ENCODE measurements around the gene LDB2. TPM values are rescaled to one million over a fixed set of nuclear protein-coding genes. Genes with fewer than 3 reads are reported as not detected.

Gene LDB2
- total RNA-seq, 4 donors from 2014 or later, result 16.2 to 31.7 (median 22.4) TPM

- H3K4me1 ChIP-seq, result peaks cover 0 to 8% (median 6%) of the 10 kb centered on the region in 4 donors
- H3K4me3 ChIP-seq, result no peak overlapping the region
- no peaks in the 10 kb centered on the region for H3K36me3 ChIP-seq
- no peak for TF ChIP-seq CTCF (IDR thresholded peaks at IDR 0.05)
- no peaks in the 10 kb centered on the region for H3K27me3 ChIP-seq
- H3K9me3 ChIP-seq, result no peaks in the 10 kb centered on the region
- WGBS, result 91% methylated on average over 6 of the region's 6 CpGs
- intact Hi-C loops (cut with DNase I), result loop anchor here (10.0 kb wide), 1 partner anchor 533 kb away; no protein-coding TSS in a partner anchor
- DNase-seq (ENCODE audit: extremely low spot score), result no peak
- H3K27ac ChIP-seq (replicated peaks in 1 of 4), result no peak overlapping the region
These were observed 107.0 kb downstream of the LDB2 start for GRCh38 chr4:16791460-16791859.

- Histone ChIP-seq H3K4me1 (peaks cover 0 to 8% (median 6%) of the 10 kb centered on the region in 4 donors), H3K4me3 (no peak overlapping the region), H3K9me3 (no peaks in the 10 kb centered on the region), H3K27me3 (no peaks in the 10 kb centered on the region), H3K36me3 (no peaks in the 10 kb centered on the region), H3K27ac (replicated peaks in 1 of 4) (no peak overlapping the region)
- DNase-seq (ENCODE audit: extremely low spot score), result no peak
- TF ChIP-seq EP300 (IDR thresholded peaks at IDR 0.05) (no peak), POLR2AphosphoS5 (IDR thresholded peaks at IDR 0.05) (no peak), CTCF (IDR thresholded peaks at IDR 0.05) (no peak), POLR2A (IDR thresholded peaks at IDR 0.05; ENCODE audit: low read depth) (no peak)
- intact Hi-C loops (cut with DNase I), result loop anchor here (10.0 kb wide), 1 partner anchor 534 kb away; no protein-coding TSS in a partner anchor
- 81% methylated on average over 8 of the region's 8 CpGs for WGBS
These were observed 107.9 kb downstream of the LDB2 start for GRCh38 chr4:16790508-16790907.

- peaks cover 0 to 7% (median 0%) of the 10 kb centered on the region in 4 donors for H3K4me1 ChIP-seq
- TF ChIP-seq POLR2A (IDR thresholded peaks at IDR 0.05; ENCODE audit: low read depth), result no peak
- no peak for TF ChIP-seq EP300 (IDR thresholded peaks at IDR 0.05)
- TF ChIP-seq POLR2AphosphoS5 (IDR thresholded peaks at IDR 0.05), result no peak
- TF ChIP-seq CTCF (IDR thresholded peaks at IDR 0.05), result no peak
- no peaks in the 10 kb centered on the region for H3K9me3 ChIP-seq
- no peak for DNase-seq (ENCODE audit: extremely low spot score)
- H3K27me3 ChIP-seq, result no peaks in the 10 kb centered on the region
- no peak overlapping the region for H3K27ac ChIP-seq (replicated peaks in 1 of 4)
- H3K4me3 ChIP-seq, result no peak overlapping the region
- intact Hi-C loops (cut with DNase I), result no loop called here
- WGBS, result 86% methylated on average over 3 of the region's 3 CpGs
- H3K36me3 ChIP-seq, result no peaks in the 10 kb centered on the region
These were observed 109.6 kb downstream of the LDB2 start for GRCh38 chr4:16788868-16789267.

GRCh38 chr4:16785793-16786527 is 112.5 kb downstream of the LDB2 start:
- H3K9me3 ChIP-seq, result no peaks in the 10 kb centered on the region
- no peaks in the 10 kb centered on the region for H3K36me3 ChIP-seq
- TF ChIP-seq POLR2AphosphoS5 (IDR thresholded peaks at IDR 0.05) (no peak), CTCF (IDR thresholded peaks at IDR 0.05) (no peak), EP300 (IDR thresholded peaks at IDR 0.05) (no peak), POLR2A (IDR thresholded peaks at IDR 0.05; ENCODE audit: low read depth) (no peak)
- WGBS, result 77% methylated on average over 6 of the region's 6 CpGs
- no peaks in the 10 kb centered on the region for H3K27me3 ChIP-seq
- H3K4me1 ChIP-seq, result peaks cover 0 to 7% (median 0%) of the 10 kb centered on the region in 4 donors
- DNase-seq (ENCODE audit: extremely low spot score), result no peak
- H3K4me3 ChIP-seq, result no peak overlapping the region
- H3K27ac ChIP-seq (replicated peaks in 1 of 4), result no peak overlapping the region
- intact Hi-C loops (cut with DNase I), result no loop called here

- TF ChIP-seq EP300 (IDR thresholded peaks at IDR 0.05), result no peak
- TF ChIP-seq POLR2A (IDR thresholded peaks at IDR 0.05; ENCODE audit: low read depth), result no peak
- TF ChIP-seq POLR2AphosphoS5 (IDR thresholded peaks at IDR 0.05), result no peak
- no peak for TF ChIP-seq CTCF (IDR thresholded peaks at IDR 0.05)
- H3K36me3 ChIP-seq, result no peaks in the 10 kb centered on the region
- intact Hi-C loops (cut with DNase I), result no loop called here
- DNase-seq (ENCODE audit: extremely low spot score), result no peak
- no peaks in the 10 kb centered on the region for H3K9me3 ChIP-seq
- no peaks in the 10 kb centered on the region for H3K27me3 ChIP-seq
- H3K27ac ChIP-seq (replicated peaks in 1 of 4), result no peak overlapping the region
- WGBS, result 70% methylated on average over 4 of the region's 4 CpGs
- no peak overlapping the region for H3K4me3 ChIP-seq
- peaks cover 0 to 15% (median 4%) of the 10 kb centered on the region in 4 donors for H3K4me1 ChIP-seq
These were observed 115.3 kb downstream of the LDB2 start for GRCh38 chr4:16783119-16783518.
